ENCODE measurements around the gene SCN4B.

DNA sequence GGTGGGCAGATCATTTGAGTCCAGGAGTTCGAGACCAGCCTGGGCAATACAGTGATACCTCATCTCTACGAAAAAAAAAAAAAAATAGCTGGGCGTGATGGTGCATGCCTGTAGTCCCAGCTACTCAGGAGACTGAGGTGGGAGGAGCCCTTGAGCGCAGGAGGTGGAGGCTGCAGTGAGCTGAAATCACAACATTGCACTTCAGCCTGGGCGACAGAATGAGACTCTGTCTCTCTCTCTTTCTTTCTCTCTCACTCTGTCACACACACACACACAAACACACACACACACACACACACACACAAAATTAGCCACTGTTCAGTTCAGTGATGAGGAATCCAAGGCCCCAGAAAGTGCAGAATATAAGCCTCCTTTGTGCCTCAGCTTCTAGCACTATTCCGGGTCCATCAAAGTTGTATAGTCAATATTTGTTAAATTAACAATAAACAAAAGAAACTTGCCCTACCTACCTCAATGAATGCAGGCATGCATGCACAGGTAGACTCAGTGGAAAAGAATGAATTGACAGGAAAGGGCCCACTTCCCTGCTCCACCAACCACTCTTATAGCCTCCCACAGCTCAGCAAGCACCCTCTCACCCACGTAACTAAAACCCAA is 62.0 kb downstream of the SCN4B start:
- TF ChIP-seq POLR2A (IDR thresholded peaks at IDR 0.05; ENCODE audit: low read length) (no peak), GATA1 (IDR thresholded peaks at IDR 0.05; ENCODE audit: low read depth, low read length) (no peak)
